Fibroblast of skin of scalp (primary cell): Measurements from ENCODE around the gene DCHS2.

ENCODE experiments used
- DNase-seq: peaks from one replicate; pipeline ENCODE4 v3.0.0-alpha.2; 2013

Gene DCHS2

GRCh38 chr4:154441124-154441523 lies 50.5 kb downstream of the DCHS2 start:
- DNase-seq: no peak

GRCh38 chr4:154439224-154439623 lies 52.4 kb downstream of the DCHS2 start:
- no peak for DNase-seq

GRCh38 chr4:154435895-154436294 lies 55.7 kb downstream of the DCHS2 start:
- no peak for DNase-seq

- no peak for DNase-seq
These were observed 58.1 kb downstream of the DCHS2 start for GRCh38 chr4:154433543-154433942.

- no peak for DNase-seq
These were observed 62.4 kb downstream of the DCHS2 start for GRCh38 chr4:154429176-154429575.

GRCh38 chr4:154427149-154427548 lies 64.5 kb downstream of the DCHS2 start:
- DNase-seq: no peak

GRCh38 chr4:154425514-154425913 lies 66.1 kb downstream of the DCHS2 start:
- DNase-seq: no peak

GRCh38 chr4:154424810-154425484 lies 66.7 kb downstream of the DCHS2 start:
- DNase-seq: no peak

- no peak for DNase-seq
These were observed 69.4 kb downstream of the DCHS2 start for GRCh38 chr4:154422152-154422551.

GRCh38 chr4:154421618-154422017 lies 70.0 kb downstream of the DCHS2 start:
- DNase-seq: no peak

- DNase-seq: no peak
These were observed 74.3 kb downstream of the DCHS2 start for GRCh38 chr4:154417373-154417673.

GRCh38 chr4:154416190-154416547 lies 75.4 kb downstream of the DCHS2 start:
- DNase-seq: peak; percentile 5

- no peak for DNase-seq
These were observed 76.3 kb downstream of the DCHS2 start for GRCh38 chr4:154415313-154415712.

- DNase-seq: no peak
These were observed 76.8 kb downstream of the DCHS2 start for GRCh38 chr4:154414796-154415195.

GRCh38 chr4:154414371-154414770 lies 77.2 kb downstream of the DCHS2 start:
- no peak for DNase-seq

- no peak for DNase-seq
These were observed 84.2 kb downstream of the DCHS2 start for GRCh38 chr4:154407443-154407842.

GRCh38 chr4:154406018-154406795 lies 85.4 kb downstream of the DCHS2 start:
- no peak for DNase-seq

GRCh38 chr4:154399259-154399974 lies 92.2 kb downstream of the DCHS2 start:
- peak; percentile 59 for DNase-seq

GRCh38 chr4:154390324-154390723 lies 101.3 kb downstream of the DCHS2 start:
- DNase-seq: no peak

- DNase-seq: no peak
These were observed 102.5 kb downstream of the DCHS2 start for GRCh38 chr4:154389148-154389547.

- no peak for DNase-seq
These were observed 107.6 kb downstream of the DCHS2 start for GRCh38 chr4:154384012-154384411.

GRCh38 chr4:154376486-154376885 lies 115.1 kb downstream of the DCHS2 start:
- DNase-seq: no peak

- no peak for DNase-seq
These were observed 123.5 kb downstream of the DCHS2 start for GRCh38 chr4:154368060-154368459.

- no peak for DNase-seq
These were observed 123.9 kb downstream of the DCHS2 start for GRCh38 chr4:154367659-154368058.
